ENCODE data around the gene UGT1A3.

The UGT1A3 gene

DNA sequence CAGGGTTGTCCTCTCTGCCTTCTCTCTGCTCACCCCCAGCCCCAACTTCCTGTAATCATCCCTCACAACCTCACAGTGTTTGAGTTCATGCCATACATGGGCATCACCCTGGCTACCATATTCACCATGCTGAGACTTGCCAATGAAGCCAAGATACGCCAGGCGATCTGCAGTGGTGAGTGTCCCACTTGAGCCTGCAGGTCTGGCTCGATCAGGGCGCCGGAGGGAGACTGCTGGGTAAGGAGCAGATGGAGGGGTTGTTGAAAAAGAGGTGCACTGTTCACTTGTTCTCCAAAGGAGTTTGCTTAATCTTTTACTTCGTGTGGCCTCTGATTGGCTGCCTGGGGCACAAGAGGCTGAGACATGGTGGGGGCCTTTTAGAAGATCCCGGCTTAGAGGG is 63.9 kb downstream of the UGT1A3 start:
- Histone ChIP-seq H3K27me3 (ENCODE audit: insufficient read depth, low read length, poor library complexity, severe bottlenecking) (no peaks in the 10 kb centered on the region), H3K4me2 (ENCODE audit: low read depth, low read length, poor library complexity, severe bottlenecking) (no peak overlapping the region), H3K9me2 (replicated peaks; ENCODE audit: low read depth, low read length) (no peaks in the 10 kb centered on the region), H3F3A (ENCODE audit: low read depth) (no peaks in the 10 kb centered on the region), H2AFZ (ENCODE audit: low read length) (no peak overlapping the region), H3K4me1 (ENCODE audit: insufficient read depth, low read length, poor library complexity, severe bottlenecking) (no peaks in the 10 kb centered on the region), H3K9ac (ENCODE audit: low read depth, low read length, poor library complexity, severe bottlenecking) (no peak overlapping the region), H3K9me3 (ENCODE audit: insufficient read depth, low read depth, low read length) (no peaks in the 10 kb centered on the region), H3K79me2 (ENCODE audit: insufficient read depth, low read length) (no peaks in the 10 kb centered on the region), H3K4me3 (ENCODE audit: low read length, poor library complexity, severe bottlenecking) (no peak overlapping the region), H3K36me3 (ENCODE audit: insufficient read depth, low read length) (no peaks in the 10 kb centered on the region), H4K20me1 (ENCODE audit: insufficient read depth, low read length, poor library complexity, severe bottlenecking) (no peaks in the 10 kb centered on the region)
- TF ChIP-seq, protein P1, sequence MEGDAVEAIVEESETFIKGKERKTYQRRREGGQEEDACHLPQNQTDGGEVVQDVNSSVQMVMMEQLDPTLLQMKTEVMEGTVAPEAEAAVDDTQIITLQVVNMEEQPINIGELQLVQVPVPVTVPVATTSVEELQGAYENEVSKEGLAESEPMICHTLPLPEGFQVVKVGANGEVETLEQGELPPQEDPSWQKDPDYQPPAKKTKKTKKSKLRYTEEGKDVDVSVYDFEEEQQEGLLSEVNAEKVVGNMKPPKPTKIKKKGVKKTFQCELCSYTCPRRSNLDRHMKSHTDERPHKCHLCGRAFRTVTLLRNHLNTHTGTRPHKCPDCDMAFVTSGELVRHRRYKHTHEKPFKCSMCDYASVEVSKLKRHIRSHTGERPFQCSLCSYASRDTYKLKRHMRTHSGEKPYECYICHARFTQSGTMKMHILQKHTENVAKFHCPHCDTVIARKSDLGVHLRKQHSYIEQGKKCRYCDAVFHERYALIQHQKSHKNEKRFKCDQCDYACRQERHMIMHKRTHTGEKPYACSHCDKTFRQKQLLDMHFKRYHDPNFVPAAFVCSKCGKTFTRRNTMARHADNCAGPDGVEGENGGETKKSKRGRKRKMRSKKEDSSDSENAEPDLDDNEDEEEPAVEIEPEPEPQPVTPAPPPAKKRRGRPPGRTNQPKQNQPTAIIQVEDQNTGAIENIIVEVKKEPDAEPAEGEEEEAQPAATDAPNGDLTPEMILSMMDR (conservative IDR thresholded peaks at IDR 0.05; ENCODE audit: low read length): no peak
- no peak for TF ChIP-seq EZH2phosphoT487 (IDR thresholded peaks at IDR 0.05; ENCODE audit: borderline replicate concordance)

DNA sequence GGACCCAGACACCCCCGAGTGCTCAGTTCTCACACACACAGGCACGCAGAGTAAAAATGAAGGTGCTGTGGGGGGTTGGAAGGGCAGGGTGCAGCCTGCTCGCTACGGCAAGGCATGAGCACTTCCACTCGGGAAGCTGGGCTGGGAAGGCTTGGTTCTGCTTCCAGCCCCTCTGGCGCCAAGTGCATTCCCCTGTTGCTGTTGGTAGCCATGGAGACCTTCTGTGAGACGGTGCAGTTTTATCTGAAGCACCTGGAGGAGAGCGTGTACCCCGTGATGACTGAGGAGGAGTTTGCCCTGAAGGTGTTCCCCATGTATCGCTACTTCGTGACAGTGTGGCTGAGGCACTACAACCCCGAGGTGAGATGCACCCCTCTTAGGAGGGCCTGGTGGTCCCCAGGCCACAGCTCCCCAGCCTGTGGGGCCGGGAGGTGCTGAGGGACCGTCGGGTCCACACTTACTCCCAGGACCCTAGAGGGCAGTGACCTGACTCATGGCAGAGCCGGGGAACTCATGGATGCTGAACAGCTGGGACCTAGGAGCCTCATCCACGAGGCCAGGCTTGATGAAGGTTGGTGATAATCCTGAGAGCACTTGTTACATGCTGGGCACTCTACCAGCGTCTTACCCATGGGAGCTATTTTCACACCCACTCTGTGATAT is 64.8 kb downstream of the UGT1A3 start:
- no peak overlapping the region for H2AFZ ChIP-seq (ENCODE audit: low read length)
- no peaks in the 10 kb centered on the region for H3K9me2 ChIP-seq (replicated peaks; ENCODE audit: low read depth, low read length)
- no peaks in the 10 kb centered on the region for H4K20me1 ChIP-seq (ENCODE audit: insufficient read depth, low read length, poor library complexity, severe bottlenecking)
- no peak overlapping the region for H3K4me2 ChIP-seq (ENCODE audit: low read depth, low read length, poor library complexity, severe bottlenecking)
- no peak overlapping the region for H3K4me3 ChIP-seq (ENCODE audit: low read length, poor library complexity, severe bottlenecking)
- no peaks in the 10 kb centered on the region for H3F3A ChIP-seq (ENCODE audit: low read depth)
- H3K4me1 ChIP-seq (ENCODE audit: insufficient read depth, low read length, poor library complexity, severe bottlenecking): no peaks in the 10 kb centered on the region
- H3K9me3 ChIP-seq (ENCODE audit: insufficient read depth, low read depth, low read length): no peaks in the 10 kb centered on the region
- H3K9ac ChIP-seq (ENCODE audit: low read depth, low read length, poor library complexity, severe bottlenecking): no peak overlapping the region
- H3K27me3 ChIP-seq (ENCODE audit: insufficient read depth, low read length, poor library complexity, severe bottlenecking): no peaks in the 10 kb centered on the region
- TF ChIP-seq EZH2phosphoT487 (IDR thresholded peaks at IDR 0.05; ENCODE audit: borderline replicate concordance): no peak
- TF ChIP-seq, protein P1 (conservative IDR thresholded peaks at IDR 0.05; ENCODE audit: low read length): no peak
- H3K36me3 ChIP-seq (ENCODE audit: insufficient read depth, low read length): no peaks in the 10 kb centered on the region
- H3K79me2 ChIP-seq (ENCODE audit: insufficient read depth, low read length): no peaks in the 10 kb centered on the region

DNA sequence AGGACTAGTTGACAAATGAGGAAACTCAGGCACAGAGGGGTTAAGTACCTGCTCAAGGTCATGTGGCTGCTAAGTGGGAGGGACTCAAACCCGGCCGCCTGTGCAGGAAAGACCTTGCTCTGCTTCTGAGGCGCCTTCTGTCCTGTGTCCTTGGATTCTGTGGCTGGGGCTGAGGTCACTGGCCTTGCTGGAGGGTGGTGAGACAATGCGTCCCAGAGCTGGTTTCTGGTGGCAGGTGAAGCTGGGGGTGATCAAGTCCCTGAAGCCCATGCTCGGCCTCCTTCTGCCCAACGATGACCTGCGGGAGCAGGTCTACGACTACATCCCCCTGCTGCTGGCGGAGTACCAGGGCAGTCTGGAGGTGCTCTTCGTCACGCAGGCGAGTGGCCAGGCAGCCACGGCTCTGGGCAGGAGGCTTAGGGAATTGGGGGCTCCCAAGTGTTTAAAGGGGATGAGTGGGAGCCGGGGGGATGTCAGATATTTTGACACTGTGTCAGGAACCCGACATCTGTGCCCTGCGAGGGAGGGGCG is 65.4 kb downstream of the UGT1A3 start:
- no peak overlapping the region for H3K9ac ChIP-seq (ENCODE audit: low read depth, low read length, poor library complexity, severe bottlenecking)
- no peaks in the 10 kb centered on the region for H3K27me3 ChIP-seq (ENCODE audit: insufficient read depth, low read length, poor library complexity, severe bottlenecking)
- no peaks in the 10 kb centered on the region for H4K20me1 ChIP-seq (ENCODE audit: insufficient read depth, low read length, poor library complexity, severe bottlenecking)
- H3K4me3 ChIP-seq (ENCODE audit: low read length, poor library complexity, severe bottlenecking): no peak overlapping the region
- H3K9me3 ChIP-seq (ENCODE audit: insufficient read depth, low read depth, low read length): no peaks in the 10 kb centered on the region
- TF ChIP-seq EZH2phosphoT487 (IDR thresholded peaks at IDR 0.05; ENCODE audit: borderline replicate concordance): no peak
- TF ChIP-seq, protein P1 (conservative IDR thresholded peaks at IDR 0.05; ENCODE audit: low read length): no peak
- no peaks in the 10 kb centered on the region for H3F3A ChIP-seq (ENCODE audit: low read depth)
- H2AFZ ChIP-seq (ENCODE audit: low read length): no peak overlapping the region
- H3K4me1 ChIP-seq (ENCODE audit: insufficient read depth, low read length, poor library complexity, severe bottlenecking): no peaks in the 10 kb centered on the region
- H3K9me2 ChIP-seq (replicated peaks; ENCODE audit: low read depth, low read length): no peaks in the 10 kb centered on the region
- H3K79me2 ChIP-seq (ENCODE audit: insufficient read depth, low read length): no peaks in the 10 kb centered on the region
- H3K36me3 ChIP-seq (ENCODE audit: insufficient read depth, low read length): no peaks in the 10 kb centered on the region
- H3K4me2 ChIP-seq (ENCODE audit: low read depth, low read length, poor library complexity, severe bottlenecking): no peak overlapping the region
